Prostate gland (tissue), 2 donors: ENCODE data around the gene TRAF7.

ENCODE experiments used
- POLR2AphosphoS5 ChIP-seq: sonication (generic); formaldehyde crosslinking; IDR thresholded peaks from one replicate; pipeline ENCODE4 v1.6.1; 2017; ENCODE audit warnings: antibody characterized with exemption
- TF ChIP-seq, protein P1 (sequence below), 4 experiments: fragments of 200-600 bp in 2 of 4; fragments of 450-650 bp in 2 of 4; sonication (generic) in 2 of 4; IDR thresholded peaks; 1 replicate in 3 of 4; 2 replicates in 1 of 4; pipeline ENCODE4 v1.5.1; 2016 to 2019; ENCODE audit warnings: antibody characterized with exemption in 4 of 4, mild to moderate bottlenecking in 2 of 4, moderate library complexity in 2 of 4

DNA sequence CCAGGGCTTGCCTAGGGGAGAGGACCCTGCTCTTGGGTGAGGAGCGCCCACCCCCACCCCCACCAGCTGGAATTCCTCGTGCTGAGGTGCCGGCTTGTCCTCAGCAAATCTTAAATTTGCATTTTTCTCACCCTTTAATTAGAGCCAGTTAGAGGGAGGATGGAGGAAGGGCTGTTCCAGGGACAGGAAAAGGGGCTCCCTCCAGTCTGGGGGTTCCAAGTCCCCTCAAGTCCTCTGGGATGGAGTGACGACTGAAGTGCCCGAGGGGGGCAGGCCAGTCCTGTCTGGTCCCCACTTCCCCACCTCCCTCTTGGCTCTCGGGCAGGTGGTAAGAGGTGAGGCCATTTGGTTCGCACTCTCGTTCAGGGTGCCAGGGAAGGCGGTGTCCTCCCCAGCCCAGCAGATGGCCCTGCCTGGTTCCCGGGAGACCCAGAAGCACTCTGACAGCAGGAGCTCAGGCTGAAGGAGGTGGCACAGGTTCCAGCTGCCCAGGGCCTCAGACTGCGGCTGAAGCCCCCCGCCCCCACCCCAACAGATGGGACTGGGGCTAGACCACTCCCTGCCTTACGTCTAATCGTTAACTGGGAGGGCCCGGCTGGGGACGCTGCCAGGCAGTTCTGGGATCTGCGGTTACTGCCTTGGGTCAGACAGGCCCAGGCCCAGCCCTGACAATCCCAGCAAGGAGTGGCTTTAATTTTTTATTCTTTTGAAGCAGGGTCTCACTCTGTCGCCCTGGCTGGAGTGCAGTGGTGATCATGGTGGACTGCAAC is 5.0 kb upstream of the TRAF7 start:
- TF ChIP-seq, protein P1, sequence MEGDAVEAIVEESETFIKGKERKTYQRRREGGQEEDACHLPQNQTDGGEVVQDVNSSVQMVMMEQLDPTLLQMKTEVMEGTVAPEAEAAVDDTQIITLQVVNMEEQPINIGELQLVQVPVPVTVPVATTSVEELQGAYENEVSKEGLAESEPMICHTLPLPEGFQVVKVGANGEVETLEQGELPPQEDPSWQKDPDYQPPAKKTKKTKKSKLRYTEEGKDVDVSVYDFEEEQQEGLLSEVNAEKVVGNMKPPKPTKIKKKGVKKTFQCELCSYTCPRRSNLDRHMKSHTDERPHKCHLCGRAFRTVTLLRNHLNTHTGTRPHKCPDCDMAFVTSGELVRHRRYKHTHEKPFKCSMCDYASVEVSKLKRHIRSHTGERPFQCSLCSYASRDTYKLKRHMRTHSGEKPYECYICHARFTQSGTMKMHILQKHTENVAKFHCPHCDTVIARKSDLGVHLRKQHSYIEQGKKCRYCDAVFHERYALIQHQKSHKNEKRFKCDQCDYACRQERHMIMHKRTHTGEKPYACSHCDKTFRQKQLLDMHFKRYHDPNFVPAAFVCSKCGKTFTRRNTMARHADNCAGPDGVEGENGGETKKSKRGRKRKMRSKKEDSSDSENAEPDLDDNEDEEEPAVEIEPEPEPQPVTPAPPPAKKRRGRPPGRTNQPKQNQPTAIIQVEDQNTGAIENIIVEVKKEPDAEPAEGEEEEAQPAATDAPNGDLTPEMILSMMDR (IDR thresholded peaks at IDR 0.05): peak in 1 of 4 experiments; percentile 10
- no peak for TF ChIP-seq POLR2AphosphoS5
